ENCODE measurements around the gene HOOK1. TPM values are rescaled to one million over a fixed set of nuclear protein-coding genes. Genes with fewer than 3 reads are reported as not detected.

The HOOK1 gene
- total RNA-seq, 1 experiment from 2014 or later = 272 TPM

- TF ChIP-seq CTCF (conservative IDR thresholded peaks at IDR 0.05; ENCODE audit: low read depth, low read length) = no peak
- no peak for TF ChIP-seq EZH2 (IDR thresholded peaks at IDR 0.05; ENCODE audit: borderline replicate concordance, low read depth, low read length, poor library complexity, severe bottlenecking)
- peak; percentile 60 for DNase-seq (ENCODE audit: low spot score)
- BruUV-seq (replicated peaks) = no TSS peak
Observed at GRCh38 chr1:59766227-59766855, 48.4 kb upstream of the HOOK1 start.

GRCh38 chr1:59767119-59767518 is 47.6 kb upstream of the HOOK1 start:
- Histone ChIP-seq H3K36me3 (ENCODE audit: insufficient read depth, low read length, poor library complexity, severe bottlenecking) (no peaks in the 10 kb centered on the region), H3K4me1 (ENCODE audit: insufficient read depth, low read length, poor library complexity, severe bottlenecking) (peaks cover 80% of the 10 kb centered on the region), H3K27ac (ENCODE audit: low read depth, low read length, poor library complexity, severe bottlenecking) (peak overlapping the region; percentile 83), H3K27me3 (replicated peaks; ENCODE audit: insufficient read depth, low read depth, low read length, poor library complexity) (no peaks in the 10 kb centered on the region), H3K4me3 (ENCODE audit: low read depth, low read length, poor library complexity, severe bottlenecking) (no peak overlapping the region), H3K9me3 (ENCODE audit: low read depth, low read length, poor library complexity, severe bottlenecking) (no peaks in the 10 kb centered on the region)
- TF ChIP-seq EZH2 (IDR thresholded peaks at IDR 0.05; ENCODE audit: borderline replicate concordance, low read depth, low read length, poor library complexity, severe bottlenecking) = no peak
- TF ChIP-seq CTCF (conservative IDR thresholded peaks at IDR 0.05; ENCODE audit: low read depth, low read length) = no peak
- ChIA-PET POLR2A (ENCODE audit: low non-redundant PET) (interaction anchor here (0.6 kb wide), 1 partner anchor 76 kb away, joined by 3 read pairs; no protein-coding TSS in a partner anchor), CTCF (interaction anchor here (0.5 kb wide), 1 partner anchor 1039 kb away, joined by 3 read pairs; no protein-coding TSS in a partner anchor)
- intact Hi-C loops (cut with micrococcal nuclease; ENCODE audit: unreplicated experiment) = loop anchor here (2.0 kb wide), 1 partner anchor 46 kb away; no protein-coding TSS in a partner anchor
- peak; percentile 88 for DNase-seq (ENCODE audit: low spot score)
- BruUV-seq (replicated peaks) = no TSS peak

More at GRCh38 chr1:59766227-59766855, 48.4 kb upstream of the HOOK1 start:
- Histone ChIP-seq H3K27ac (ENCODE audit: low read depth, low read length, poor library complexity, severe bottlenecking) (peak overlapping the region; percentile 83), H3K27me3 (replicated peaks; ENCODE audit: insufficient read depth, low read depth, low read length, poor library complexity) (no peaks in the 10 kb centered on the region), H3K4me3 (ENCODE audit: low read depth, low read length, poor library complexity, severe bottlenecking) (no peak overlapping the region), H3K9me3 (ENCODE audit: low read depth, low read length, poor library complexity, severe bottlenecking) (no peaks in the 10 kb centered on the region), H3K4me1 (ENCODE audit: insufficient read depth, low read length, poor library complexity, severe bottlenecking) (peaks cover 77% of the 10 kb centered on the region), H3K36me3 (ENCODE audit: insufficient read depth, low read length, poor library complexity, severe bottlenecking) (no peaks in the 10 kb centered on the region)
- POLR2A ChIA-PET (ENCODE audit: low non-redundant PET) = interaction anchor here (0.6 kb wide), 1 partner anchor 77 kb away, joined by 3 read pairs; no protein-coding TSS in a partner anchor
- CTCF ChIA-PET = no interaction called here
- intact Hi-C loops (cut with micrococcal nuclease; ENCODE audit: unreplicated experiment) = loop anchor here (2.0 kb wide), 1 partner anchor 46 kb away; no protein-coding TSS in a partner anchor

DNA sequence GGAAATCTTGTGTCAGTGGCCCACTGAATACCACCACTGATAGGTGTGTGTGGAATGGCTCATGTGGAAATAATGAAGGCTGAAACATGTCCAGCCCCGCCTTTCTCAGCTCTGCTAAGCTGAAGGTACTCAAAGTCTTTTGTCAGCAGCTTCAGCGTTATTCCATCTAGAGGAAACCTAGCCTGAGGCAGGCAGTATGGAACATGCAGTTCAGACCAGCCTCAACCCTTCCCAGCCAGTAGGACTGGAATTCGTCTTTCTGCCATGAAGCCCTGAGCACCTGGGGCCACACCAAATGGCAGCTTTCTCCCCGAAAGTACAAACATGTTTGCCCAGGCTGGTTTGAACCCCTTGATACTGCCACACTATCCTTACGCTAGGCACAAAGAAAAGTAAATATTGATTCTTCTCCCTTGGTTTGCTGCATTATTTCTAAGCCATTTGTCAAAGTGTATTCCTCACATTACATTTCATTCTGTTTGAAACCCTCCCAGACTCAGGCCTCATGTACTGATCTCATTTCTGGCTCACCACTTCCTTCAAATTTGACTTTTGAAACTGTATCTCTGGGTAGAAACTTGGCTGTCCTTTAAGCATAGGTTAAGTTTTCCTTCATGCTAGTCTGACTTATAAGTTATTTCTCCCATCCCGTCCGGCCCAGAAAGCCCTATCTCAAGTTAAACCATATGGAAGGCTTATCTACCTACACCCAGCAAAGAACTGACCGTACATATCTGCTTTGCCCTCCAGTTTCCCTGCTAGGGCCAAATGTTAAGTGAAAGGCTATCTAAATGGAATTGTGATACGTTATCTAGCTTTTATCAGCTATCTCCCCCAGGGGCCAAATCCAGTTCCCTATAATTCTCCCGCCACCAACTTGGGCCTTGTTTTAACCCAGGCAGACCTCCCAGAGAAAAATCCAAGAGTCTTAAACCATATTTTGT is 45.7 kb upstream of the HOOK1 start:
- CTCF ChIA-PET = no interaction called here
- BruUV-seq (replicated peaks) = TSS peak; percentile 79
- TF ChIP-seq EZH2 (IDR thresholded peaks at IDR 0.05; ENCODE audit: borderline replicate concordance, low read depth, low read length, poor library complexity, severe bottlenecking) = no peak
- H3K4me1 ChIP-seq (ENCODE audit: insufficient read depth, low read length, poor library complexity, severe bottlenecking) = peaks cover 88% of the 10 kb centered on the region
- peak overlapping the region; percentile 83 for H3K27ac ChIP-seq (ENCODE audit: low read depth, low read length, poor library complexity, severe bottlenecking)
- no peaks in the 10 kb centered on the region for H3K27me3 ChIP-seq (replicated peaks; ENCODE audit: insufficient read depth, low read depth, low read length, poor library complexity)
- H3K9me3 ChIP-seq (ENCODE audit: low read depth, low read length, poor library complexity, severe bottlenecking) = no peaks in the 10 kb centered on the region
- no peaks in the 10 kb centered on the region for H3K36me3 ChIP-seq (ENCODE audit: insufficient read depth, low read length, poor library complexity, severe bottlenecking)
- POLR2A ChIA-PET (ENCODE audit: low non-redundant PET) = no interaction called here
- intact Hi-C loops (cut with micrococcal nuclease; ENCODE audit: unreplicated experiment) = loop anchor here (2.0 kb wide), 1 partner anchor 78 kb away; no protein-coding TSS in a partner anchor
- no peak overlapping the region for H3K4me3 ChIP-seq (ENCODE audit: low read depth, low read length, poor library complexity, severe bottlenecking)
- DNase-seq (ENCODE audit: low spot score) = no peak

Measured in A673 (cell line).